Nasal cavity respiratory epithelium epithelial cell of viscerocranial mucosa (primary cell): Measurements from ENCODE around the gene PABPC1L. TPM values are rescaled to one million over a fixed set of nuclear protein-coding genes. Genes with fewer than 3 reads are reported as not detected.

Experiments
- total RNA-seq: library from RNA; depleted of rRNA; stranded (reverse); fragments of >200 nt; gene quantifications from 2 replicates; pipeline ENCODE4 v1.2.3, GENCODE V29; 2014

PABPC1L gene
- 6.8 and 21.9 TPM in 2 replicates for total RNA-seq

DNA sequence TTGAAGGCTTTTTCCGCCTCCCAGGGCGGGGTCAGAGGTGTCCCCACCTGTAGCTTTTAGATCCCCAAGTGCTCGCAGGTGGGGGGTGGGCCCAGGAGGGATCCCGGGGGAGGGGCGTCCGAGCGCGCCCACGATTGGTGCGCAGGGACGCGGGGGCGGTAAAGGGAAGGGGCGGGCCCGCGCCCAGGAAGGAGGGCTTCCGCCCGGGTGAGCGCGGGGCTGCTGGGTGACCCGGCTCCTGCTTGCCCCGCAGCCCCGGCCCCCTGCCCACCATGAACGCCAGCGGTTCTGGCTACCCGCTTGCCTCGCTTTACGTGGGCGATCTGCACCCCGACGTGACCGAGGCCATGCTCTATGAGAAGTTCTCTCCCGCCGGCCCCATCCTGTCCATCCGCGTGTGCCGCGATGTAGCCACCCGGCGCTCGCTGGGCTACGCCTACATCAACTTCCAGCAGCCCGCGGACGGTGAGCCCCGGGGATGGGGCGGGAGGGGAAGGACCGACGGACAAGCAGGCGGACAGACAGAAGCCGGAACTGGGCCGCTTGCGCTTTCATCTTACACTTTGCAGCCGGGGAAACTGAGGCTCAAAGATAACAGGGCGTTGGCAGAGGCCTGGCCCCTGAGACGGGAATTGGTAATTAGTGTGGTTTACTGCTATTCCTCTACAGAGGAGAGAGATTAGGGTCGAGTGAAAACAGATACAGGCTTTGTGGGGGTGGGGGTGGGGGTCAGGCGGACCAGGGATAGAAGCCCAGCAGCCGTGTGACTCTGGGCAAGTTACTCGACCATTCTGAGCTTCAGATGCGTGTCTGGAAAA lies at the start of gene PABPC1L:
Gene PABPC1L, plus strand, starts transcription at position 189 of the 818 bp plus-strand sequence. Its CDS starts 84 bp downstream, at position 273.

DNA sequence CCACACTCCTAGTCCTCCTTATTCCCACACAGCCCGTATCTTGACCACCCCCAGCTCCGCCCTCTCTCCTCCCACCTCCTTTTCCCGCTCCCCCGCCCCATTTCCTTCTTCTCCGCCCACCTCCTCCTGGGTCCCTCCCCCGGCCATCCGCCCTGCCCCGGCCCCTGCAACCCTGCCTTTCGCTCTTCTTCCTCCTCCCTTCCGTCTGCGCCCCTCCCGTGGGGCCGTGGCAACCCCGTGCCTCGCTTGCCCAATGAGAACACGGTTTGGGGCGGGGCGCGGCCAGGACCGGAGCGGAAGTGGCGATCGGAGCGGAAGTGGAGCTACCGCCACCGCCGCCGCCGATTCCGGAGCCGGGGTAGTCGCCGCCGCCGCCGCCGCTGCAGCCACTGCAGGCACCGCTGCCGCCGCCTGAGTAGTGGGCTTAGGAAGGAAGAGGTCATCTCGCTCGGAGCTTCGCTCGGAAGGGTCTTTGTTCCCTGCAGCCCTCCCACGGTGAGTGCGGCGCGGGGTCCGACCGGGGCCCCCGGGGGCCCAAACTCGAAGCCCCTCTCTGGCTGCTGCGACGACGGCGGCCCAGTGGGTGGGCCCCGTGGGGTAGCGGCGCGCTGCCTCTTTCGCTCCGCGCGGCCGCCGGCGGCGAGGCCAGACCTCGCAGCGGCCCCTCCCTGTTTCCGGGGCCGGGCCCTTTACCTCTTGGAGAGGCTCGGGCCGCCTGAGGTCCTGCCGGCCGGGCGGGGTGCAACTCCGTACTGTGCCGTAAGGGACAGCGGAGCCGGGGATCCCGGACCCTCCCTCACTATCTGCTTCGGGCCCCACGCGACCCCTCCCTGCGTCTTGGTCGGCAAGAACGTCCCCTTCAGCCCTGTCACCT lies 24.2 kb upstream of the PABPC1L start, which contains the start of gene YWHAB:
Gene YWHAB, plus strand, starts transcription at position 314 of the 874 bp plus-strand sequence. CDS start 15,829 bp downstream, outside the sequence.

DNA sequence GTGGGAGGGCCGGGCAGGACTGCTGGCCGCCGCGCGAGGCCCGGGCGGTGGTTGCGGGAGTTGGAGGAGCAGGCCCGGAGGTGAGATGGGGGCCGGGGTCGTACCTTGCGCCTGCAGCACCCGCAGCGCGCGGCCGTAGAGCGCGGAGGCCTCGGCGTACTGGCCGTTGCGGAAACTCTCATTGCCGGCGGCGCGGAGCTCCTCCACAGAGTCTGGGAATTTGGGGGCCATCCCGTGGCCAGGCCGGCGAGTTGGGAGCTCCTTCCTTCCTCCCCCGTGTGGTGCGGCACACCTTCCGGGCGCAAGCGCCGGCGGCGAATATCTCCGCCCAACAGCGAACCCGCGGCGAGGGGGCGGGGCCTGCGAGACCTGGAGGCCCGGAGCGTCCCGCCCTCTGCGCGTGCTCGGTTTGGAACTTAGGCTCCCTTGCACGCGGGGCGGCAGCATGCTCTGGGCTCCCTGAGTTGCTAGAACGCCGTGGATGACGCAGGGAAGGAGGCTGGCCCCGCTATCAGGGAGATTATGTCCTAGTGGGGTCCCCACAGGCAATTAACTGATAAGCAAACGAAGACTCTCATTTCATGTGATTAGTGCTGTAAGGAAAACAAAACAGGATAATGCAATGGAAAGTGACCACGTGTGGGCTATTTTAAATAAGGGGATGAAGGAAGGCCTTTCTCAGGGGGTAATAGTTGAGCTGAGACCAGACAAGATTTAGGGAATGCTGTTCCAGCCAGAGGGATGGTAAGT lies 50.4 kb downstream of the PABPC1L start, which contains the start of gene TOMM34:
Gene TOMM34, minus strand, starts transcription at position 295 of the 750 bp plus-strand sequence. Its CDS starts 64 bp downstream, at position 231.

DNA sequence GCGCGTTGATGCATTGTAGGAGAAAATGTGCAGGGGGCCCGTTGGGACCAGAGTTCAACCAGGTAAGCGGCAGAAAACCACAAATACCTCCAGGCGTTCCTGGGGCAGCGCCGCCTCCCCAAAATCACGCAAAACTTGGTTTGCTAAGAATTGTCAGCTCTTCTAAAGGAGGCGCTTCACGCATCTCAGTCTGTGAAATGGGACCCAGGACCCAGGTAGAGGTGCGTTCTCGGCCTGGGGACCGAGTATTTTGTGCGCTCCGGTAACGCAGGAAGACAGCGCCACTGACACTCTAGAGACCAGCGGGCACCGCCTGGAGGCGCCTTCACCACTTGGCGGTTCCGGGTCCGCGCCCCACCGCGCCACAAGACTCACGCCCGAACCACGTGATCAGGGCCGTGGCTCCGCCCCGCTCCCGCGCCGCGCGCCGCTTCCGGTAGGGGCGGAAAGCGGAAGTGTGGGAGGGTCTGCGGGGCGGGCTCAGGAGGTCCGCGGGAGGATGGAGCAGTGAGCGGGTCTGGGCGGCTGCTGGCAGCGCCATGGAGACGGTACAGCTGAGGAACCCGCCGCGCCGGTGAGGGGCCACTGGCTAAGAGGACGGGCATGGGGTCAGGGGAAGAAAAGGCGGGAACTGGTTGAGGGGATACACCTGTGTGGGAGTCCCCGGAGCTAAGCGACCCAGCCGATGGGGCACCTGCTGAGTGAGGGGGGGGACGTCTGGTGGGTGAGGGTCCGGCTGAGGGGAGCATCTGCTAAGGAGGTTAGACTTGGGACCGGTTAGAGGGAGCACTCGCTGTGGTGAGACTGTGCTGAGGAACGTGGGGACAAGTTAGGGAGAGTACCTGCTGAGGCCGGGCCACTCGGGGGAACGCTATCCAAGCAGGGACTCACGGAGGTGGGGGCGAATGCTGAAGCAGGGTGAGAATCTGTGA lies 56.4 kb downstream of the PABPC1L start, which contains the start of gene STK4:
Gene STK4, plus strand, starts transcription at position 483 of the 932 bp plus-strand sequence. Its CDS starts 57 bp downstream, at position 540.

Other genes starting within 250 kb of the PABPC1L start
- gene CCN5, start 194.7 kb upstream of the PABPC1L start, total RNA-seq: not detected in 2 replicates
- 0.14 and 0.34 TPM in 2 replicates for gene KCNK15, start 164.2 kb upstream of the PABPC1L start, total RNA-seq
- gene RIMS4, start 99.5 kb upstream of the PABPC1L start, total RNA-seq: not detected in 2 replicates
- 58.8 and 140 TPM in 2 replicates for gene YWHAB, start 24.4 kb upstream of the PABPC1L start, total RNA-seq
- gene TOMM34, start 50.3 kb downstream of the PABPC1L start, total RNA-seq: 16.7 and 18.5 TPM in 2 replicates
- gene STK4, start 56.5 kb downstream of the PABPC1L start, total RNA-seq: 43.4 and 48.1 TPM in 2 replicates
- 0.64 and 1.0 TPM in 2 replicates for gene KCNS1, start 191.1 kb downstream of the PABPC1L start, total RNA-seq
- gene WFDC5, start 205.1 kb downstream of the PABPC1L start, total RNA-seq: 0.64 and 8.2 TPM in 2 replicates
- 8.9 TPM in 1 of 2 replicates, not detected in the other for gene WFDC12, start 214.4 kb downstream of the PABPC1L start, total RNA-seq